GM19035 (cell line): ENCODE measurements around the gene MAFG.
A peak's percentile ranks its signal among the peaks of the same experiment; 100 is the strongest.

Experiments used
- ATAC-seq: cut with Tn5 transposase; IDR thresholded peaks from one replicate; pipeline ENCODE4 v1.9.1; 2021; ENCODE audit not compliant: unreplicated experiment

Gene MAFG

DNA sequence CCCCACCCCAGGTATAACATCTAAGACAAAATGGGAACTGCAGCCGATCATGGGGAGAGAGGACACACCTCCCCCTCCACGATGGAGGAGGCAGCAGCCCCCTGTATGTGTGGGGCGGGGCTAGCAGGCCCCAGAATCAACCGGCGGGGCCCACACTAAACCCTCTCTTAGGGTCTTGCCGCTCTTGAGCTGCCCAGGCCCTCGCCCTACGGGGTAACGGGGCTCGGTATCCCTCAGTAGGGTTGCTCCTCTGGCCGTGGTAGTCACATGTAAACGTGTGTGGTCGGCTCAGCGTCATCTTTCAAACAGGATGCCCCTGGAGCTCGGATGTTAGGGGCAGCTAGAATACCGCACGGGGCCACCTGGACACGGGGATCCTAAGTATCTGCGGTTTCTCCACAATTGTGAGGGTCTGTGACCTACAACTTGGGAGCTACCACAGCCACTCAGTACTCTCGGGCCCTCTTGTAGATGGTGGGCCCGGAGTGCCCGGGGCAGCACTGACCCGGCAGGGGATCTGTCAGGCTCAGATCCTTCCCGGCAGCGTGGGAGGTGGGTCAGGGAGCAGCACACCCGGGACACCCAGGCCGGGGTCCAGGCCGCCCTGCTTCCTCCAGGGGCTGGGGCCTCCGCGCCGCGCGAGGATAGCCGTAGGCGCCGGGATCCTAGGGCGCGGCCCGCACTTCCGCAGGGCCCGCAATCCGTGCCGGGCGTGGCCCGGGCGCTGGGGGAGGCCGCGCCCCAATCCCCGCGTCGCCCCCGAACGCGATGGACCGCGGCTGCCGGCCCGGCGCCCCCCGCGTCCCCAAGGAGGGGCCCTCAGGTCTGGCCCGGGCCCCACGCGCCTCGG lies 57.2 kb downstream of the MAFG start:
- ATAC-seq, result peak; percentile 12

GRCh38 chr17:81869221-81870130 lies 58.1 kb downstream of the MAFG start:
- no peak for ATAC-seq

- no peak for ATAC-seq
Measured at GRCh38 chr17:81868674-81869220, 58.8 kb downstream of the MAFG start.
